Germinal center (tissue), 1 donor: ENCODE measurements around the gene SNAPC4.
A peak's percentile ranks its signal among the peaks of the same experiment; 100 is the strongest.
"Not testable (repeated sequence)": the region's sequence is repeated elsewhere in the genome, so short reads cannot be mapped to it uniquely, and the experiment has no call there.

Experiments used
- DNase-seq: peaks from one replicate; pipeline ENCODE4 v3.0.0; 2012; ENCODE audit warnings: mixed read lengths, low spot score

Gene SNAPC4

DNA sequence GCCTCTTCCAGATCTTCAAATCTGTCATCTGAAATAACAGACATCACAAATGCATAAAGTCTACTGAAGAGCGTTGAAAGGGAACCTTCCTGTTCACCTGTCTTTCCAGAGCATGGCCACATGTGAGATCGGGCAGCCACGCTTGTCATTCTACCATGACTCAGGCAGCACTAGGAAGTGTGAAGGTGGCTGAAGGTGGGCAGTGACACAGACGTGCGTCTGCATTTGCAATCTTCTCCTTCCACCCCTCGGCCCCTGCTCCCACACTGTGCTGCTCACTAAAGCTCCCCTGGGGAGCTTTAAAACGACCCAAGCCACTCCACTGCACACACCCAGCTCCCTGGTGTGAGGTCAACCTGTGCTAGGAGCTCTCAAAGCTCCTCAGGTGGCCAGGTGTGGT is 7.9 kb upstream of the SNAPC4 start:
- DNase-seq, result no peak

GRCh38 chr9:136407061-136407460 is 7.1 kb upstream of the SNAPC4 start:
- not testable (repeated sequence) for DNase-seq

GRCh38 chr9:136405904-136406303 is 5.9 kb upstream of the SNAPC4 start:
- not testable (repeated sequence) for DNase-seq

DNA sequence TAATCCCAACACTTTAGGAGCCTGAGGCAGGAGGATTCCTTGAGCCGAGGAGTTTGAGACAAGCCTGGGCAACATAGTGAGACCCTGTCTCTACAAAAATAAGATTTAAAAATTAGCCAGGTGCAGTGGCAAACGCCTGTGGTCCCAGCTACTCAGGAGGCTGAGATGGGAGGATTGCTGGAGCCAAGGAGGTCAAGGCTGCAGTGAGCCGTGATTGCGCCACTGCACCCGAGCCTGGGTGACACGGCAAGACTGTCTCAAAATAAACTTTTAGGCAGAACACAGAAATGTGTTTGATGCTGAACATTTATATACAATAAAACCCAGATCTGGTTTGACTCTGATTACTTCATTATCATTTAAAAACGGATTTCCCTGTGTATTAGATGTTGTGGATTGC is 5.5 kb upstream of the SNAPC4 start:
- no peak for DNase-seq

GRCh38 chr9:136404801-136405136 is 4.8 kb upstream of the SNAPC4 start:
- no peak for DNase-seq

- DNase-seq, result no peak
Measured at GRCh38 chr9:136403915-136404800, 4.2 kb upstream of the SNAPC4 start.

DNA sequence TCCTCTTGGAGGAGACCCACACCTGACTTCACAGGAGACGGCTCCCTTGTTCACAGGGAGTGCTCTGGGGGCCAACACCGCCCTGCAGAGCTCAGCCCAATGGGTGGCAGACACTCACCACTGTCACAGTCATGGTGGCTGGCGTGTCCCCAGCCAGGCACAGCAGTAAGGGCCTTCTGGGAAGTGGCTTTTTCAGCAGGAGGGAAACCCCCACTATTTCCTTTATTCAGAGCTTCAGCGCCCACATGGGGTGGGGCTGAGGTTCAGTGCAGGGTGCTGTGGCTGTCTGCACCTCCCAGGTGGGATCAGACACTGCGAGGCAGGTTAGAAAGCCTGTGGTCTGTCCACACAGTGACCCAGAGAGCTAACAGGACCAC is 3.6 kb upstream of the SNAPC4 start:
- peak; percentile 32 for DNase-seq

DNA sequence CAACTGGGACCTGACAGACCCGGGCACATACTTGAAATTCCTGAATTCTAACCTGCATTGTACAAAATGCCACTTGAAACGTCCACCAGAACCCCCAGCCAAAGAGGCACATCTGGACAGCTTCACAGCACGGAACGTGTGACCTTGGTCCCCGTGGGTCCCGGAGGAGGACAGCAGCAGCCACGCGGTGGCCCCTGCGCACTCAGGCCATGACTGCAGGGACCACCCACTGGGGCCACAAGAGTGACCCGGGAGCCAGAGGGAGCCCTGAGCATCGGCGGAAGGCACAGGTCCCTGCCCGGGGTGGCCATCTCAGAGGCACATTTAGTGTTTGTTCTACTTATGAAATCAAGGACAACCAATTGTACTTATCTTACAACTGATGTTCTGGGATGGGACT is 2.1 kb upstream of the SNAPC4 start:
- DNase-seq, result no peak

- no peak for DNase-seq
Measured at GRCh38 chr9:136401173-136401922, 1.4 kb upstream of the SNAPC4 start.

GRCh38 chr9:136399176-136400037 is 563 bp downstream of the SNAPC4 start:
- DNase-seq, result peak; percentile 46

- DNase-seq, result no peak
Measured at GRCh38 chr9:136398286-136398685, 1.7 kb downstream of the SNAPC4 start.

- DNase-seq, result no peak
Measured at GRCh38 chr9:136397643-136398042, 2.3 kb downstream of the SNAPC4 start.

- DNase-seq, result no peak
Measured at GRCh38 chr9:136396219-136396515, 3.8 kb downstream of the SNAPC4 start.

DNA sequence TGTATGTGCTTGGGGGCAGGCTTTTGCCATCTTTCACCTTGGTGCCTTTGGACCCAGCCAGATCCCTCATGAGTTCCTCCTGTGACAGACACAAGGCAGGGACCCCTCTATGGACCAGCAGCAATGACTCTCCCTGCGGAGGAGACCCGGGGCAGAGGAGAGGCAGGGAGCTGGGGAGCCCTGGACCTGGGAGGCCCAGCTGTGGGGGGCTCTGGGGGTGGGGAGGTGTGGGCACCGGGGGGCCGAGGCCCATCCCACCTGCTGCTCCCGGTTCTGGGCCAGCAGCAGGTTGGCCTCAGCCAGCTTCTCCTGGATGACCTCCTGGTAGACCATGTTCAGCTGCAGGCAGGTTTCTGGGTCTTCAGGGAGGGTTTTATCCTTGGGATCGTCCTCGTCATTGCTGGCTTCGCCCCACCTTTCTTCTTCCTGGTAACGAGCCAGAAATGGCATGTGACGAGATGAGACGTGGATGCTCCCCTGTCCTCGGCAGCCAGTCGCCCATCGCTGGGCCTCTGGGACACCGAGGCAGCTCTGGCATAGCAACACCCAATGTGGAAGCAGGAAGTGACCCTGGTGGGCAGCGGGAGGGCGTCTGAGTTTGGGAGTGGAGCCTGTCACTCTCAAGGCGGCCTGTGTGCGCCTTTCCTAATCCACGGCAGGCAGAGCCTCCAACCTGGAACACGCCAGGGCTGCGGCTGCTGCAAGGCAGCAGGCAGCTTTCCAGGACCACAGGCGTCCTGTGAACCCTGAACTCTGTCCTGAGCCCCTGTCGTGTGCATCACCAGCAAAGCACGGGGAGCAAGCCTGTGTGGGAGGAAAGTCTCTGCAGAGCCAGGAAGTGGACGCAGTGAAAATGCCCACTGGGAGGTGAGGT is 4.4 kb downstream of the SNAPC4 start:
- DNase-seq, result no peak

DNA sequence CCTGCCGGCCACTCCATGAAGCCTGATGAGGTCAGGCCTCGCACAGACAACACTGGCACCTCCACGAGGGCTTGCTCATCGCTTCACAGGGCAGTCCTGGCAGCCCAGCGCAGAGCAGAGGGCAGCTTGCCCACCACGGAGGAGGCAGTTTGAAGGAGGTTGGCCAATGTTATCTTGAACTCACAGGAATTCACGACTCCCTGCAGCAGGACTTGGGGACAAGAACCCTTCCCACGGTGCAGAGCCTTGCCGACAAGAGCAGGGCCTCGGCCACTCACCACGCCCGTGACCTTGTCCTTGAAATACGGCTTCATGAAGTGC is 5.0 kb downstream of the SNAPC4 start:
- no peak for DNase-seq

- DNase-seq, result no peak
Measured at GRCh38 chr9:136394312-136395019, 5.5 kb downstream of the SNAPC4 start.

- DNase-seq, result no peak
Measured at GRCh38 chr9:136393531-136393930, 6.4 kb downstream of the SNAPC4 start.

DNA sequence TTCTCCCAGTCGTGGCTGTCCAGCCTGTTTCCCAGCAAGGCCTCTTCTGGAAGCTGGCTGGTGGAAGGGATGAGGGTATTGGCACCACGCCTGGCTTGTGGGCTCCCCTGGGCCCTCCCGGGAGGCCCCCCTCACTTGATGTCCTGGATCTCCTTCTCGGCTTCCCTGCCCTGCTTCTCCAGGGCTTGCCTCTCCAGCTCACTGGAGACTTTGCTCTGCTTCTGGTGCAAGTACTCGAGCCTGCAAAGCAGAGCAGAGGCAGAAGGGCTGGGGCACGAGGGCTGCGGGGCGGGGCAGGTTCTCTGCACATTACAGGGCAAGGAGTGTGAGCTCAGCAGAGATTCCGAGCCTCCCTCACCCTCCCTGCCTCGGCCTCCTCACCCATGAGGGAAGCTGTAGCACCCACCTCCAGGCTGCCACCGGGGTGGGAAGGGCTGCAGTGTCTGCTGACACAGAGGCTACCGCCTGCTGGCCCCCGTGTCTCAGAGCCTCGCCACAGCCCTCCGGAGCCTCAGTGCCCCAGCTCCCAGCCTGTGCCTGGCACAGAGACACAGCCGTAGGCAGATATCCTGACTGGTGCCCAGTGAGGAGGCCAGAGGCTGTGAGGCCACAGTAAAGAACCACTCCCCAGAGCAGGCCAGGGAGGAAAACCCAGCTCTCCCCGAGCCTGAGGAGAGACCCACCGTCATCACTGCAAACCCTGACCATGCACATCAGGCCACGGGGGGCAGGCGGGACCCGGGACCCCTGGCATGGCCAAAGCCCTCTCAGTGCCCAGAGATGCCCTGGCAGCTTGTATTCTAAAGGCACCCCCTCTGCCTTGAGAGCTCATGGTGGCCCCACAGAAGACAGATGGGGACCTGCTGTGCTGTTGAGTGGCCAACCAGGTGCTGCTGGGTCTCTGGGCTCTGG is 7.2 kb downstream of the SNAPC4 start:
- DNase-seq, result no peak

DNA sequence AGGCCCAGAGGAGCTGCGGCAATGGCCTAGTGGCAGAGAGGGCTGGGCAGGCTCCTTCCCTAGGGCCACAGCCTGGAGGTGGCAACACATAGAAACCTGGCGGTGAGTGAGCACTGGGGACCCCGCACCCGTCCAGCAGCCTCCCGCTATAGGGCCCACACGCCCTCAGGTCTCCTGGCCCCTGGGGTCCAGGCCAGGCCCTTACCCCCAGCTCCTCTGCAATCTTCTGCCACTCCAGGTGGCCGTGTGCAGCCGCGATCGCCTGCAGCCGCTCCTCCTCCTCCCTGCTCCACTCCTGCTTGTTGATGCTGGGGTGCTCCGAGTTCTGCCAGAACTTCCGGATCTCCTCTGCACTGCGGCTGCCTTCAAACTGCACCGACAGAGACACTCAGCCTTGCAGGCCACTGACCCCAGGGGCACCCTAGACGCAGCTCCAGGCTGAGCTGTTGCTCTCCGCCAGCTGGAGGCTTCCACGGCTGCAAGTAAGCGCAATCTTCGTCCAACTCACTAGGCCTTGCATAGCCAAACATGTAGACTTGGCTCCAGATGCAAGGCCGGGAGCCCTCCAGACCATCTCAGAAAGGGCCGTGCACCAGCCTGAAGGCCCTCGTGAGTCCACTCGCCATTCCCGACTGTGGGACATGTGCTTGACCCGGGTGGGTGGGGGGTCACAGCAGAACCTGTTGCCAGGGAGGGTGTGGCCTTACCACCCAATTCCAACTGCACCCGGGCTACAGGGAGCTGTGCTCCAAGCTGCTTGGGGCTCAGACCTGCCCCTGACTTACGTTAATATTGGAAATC is 8.0 kb downstream of the SNAPC4 start:
- DNase-seq, result no peak
